Measurements from ENCODE around the gene RNU5D-1. TPM values are rescaled to one million over a fixed set of nuclear protein-coding genes. Genes with fewer than 3 reads are reported as not detected.

RNU5D-1 gene
- polyA plus RNA-seq, 1 experiment: not detected

GRCh38 chr1:44698138-44698537 is 32.8 kb downstream of the RNU5D-1 start:
- H3K27me3 ChIP-seq (ENCODE audit: control insufficient read depth, insufficient read depth, low read length): peaks cover 1% of the 10 kb centered on the region; the same call in 1 of the 2 replicates
- H3K36me3 ChIP-seq (ENCODE audit: control insufficient read depth, insufficient read depth, low read length): no peaks in the 10 kb centered on the region
- ChIA-PET CTCF (interaction anchor here (2.3 kb wide), 1 partner anchor 9 kb away, joined by 8 read pairs; no protein-coding TSS in a partner anchor), POLR2A (no interaction called here)
- H3K4me3 ChIP-seq (ENCODE audit: low read depth, low read length): no peak overlapping the region
- no peak for TF ChIP-seq CTCF (IDR thresholded peaks at IDR 0.05; ENCODE audit: insufficient read depth, low read depth, low read length)
- DNase-seq (ENCODE audit: low read depth): no peak

GRCh38 chr1:44696789-44697345 is 34.1 kb downstream of the RNU5D-1 start:
- peaks cover 1% of the 10 kb centered on the region; the same call in 1 of the 2 replicates for H3K27me3 ChIP-seq (ENCODE audit: control insufficient read depth, insufficient read depth, low read length)
- H3K4me3 ChIP-seq (ENCODE audit: low read depth, low read length): no peak overlapping the region
- POLR2A ChIA-PET: no interaction called here
- DNase-seq (ENCODE audit: low read depth): no peak
- CTCF ChIA-PET: interaction anchor here (0.7 to 1.6 kb wide), 4 partner anchors 9 to 34 kb away, joined by 3 to 5 read pairs (median 3); partner anchors contain the start of gene RNU5D-1
- TF ChIP-seq CTCF (IDR thresholded peaks at IDR 0.05; ENCODE audit: insufficient read depth, low read depth, low read length): no peak
- no peaks in the 10 kb centered on the region for H3K36me3 ChIP-seq (ENCODE audit: control insufficient read depth, insufficient read depth, low read length)

- Histone ChIP-seq H3K27me3 (ENCODE audit: control insufficient read depth, insufficient read depth, low read length) (peaks cover 3% of the 10 kb centered on the region; the same call in 1 of the 2 replicates), H3K4me3 (ENCODE audit: low read depth, low read length) (no peak overlapping the region), H3K36me3 (ENCODE audit: control insufficient read depth, insufficient read depth, low read length) (no peaks in the 10 kb centered on the region)
- TF ChIP-seq CTCF (IDR thresholded peaks at IDR 0.05; ENCODE audit: insufficient read depth, low read depth, low read length): no peak
- DNase-seq (ENCODE audit: low read depth): no peak
- POLR2A ChIA-PET: no interaction called here
- CTCF ChIA-PET: interaction anchor here (0.7 to 1.6 kb wide), 4 partner anchors 9 to 35 kb away, joined by 3 to 5 read pairs (median 3); partner anchors contain the start of gene RNU5D-1
These were observed 34.9 kb downstream of the RNU5D-1 start for GRCh38 chr1:44696101-44696500.

GRCh38 chr1:44695671-44696070 is 35.3 kb downstream of the RNU5D-1 start:
- no peak for DNase-seq (ENCODE audit: low read depth)
- ChIA-PET POLR2A (no interaction called here), CTCF (interaction anchor here (1.2 to 1.6 kb wide), 3 partner anchors 10 to 35 kb away, joined by 3 to 5 read pairs (median 3); partner anchors contain the start of gene RNU5D-1)
- Histone ChIP-seq H3K4me3 (ENCODE audit: low read depth, low read length) (no peak overlapping the region), H3K27me3 (ENCODE audit: control insufficient read depth, insufficient read depth, low read length) (peaks cover 3% of the 10 kb centered on the region; the same call in 1 of the 2 replicates), H3K36me3 (ENCODE audit: control insufficient read depth, insufficient read depth, low read length) (no peaks in the 10 kb centered on the region)
- no peak for TF ChIP-seq CTCF (IDR thresholded peaks at IDR 0.05; ENCODE audit: insufficient read depth, low read depth, low read length)

GRCh38 chr1:44694863-44695478 is 36.0 kb downstream of the RNU5D-1 start:
- Histone ChIP-seq H3K27me3 (ENCODE audit: control insufficient read depth, insufficient read depth, low read length) (peaks cover 3% of the 10 kb centered on the region; the same call in 1 of the 2 replicates), H3K4me3 (ENCODE audit: low read depth, low read length) (no peak overlapping the region), H3K36me3 (ENCODE audit: control insufficient read depth, insufficient read depth, low read length) (no peaks in the 10 kb centered on the region)
- ChIA-PET CTCF (no interaction called here), POLR2A (no interaction called here)
- DNase-seq (ENCODE audit: low read depth): no peak
- no peak for TF ChIP-seq CTCF (IDR thresholded peaks at IDR 0.05; ENCODE audit: insufficient read depth, low read depth, low read length)
